Osteocyte (in vitro differentiated cells): ENCODE data around the gene ADCY4. TPM values are rescaled to one million over a fixed set of nuclear protein-coding genes. Genes with fewer than 3 reads are reported as not detected.
"Not testable (repeated sequence)": the region's sequence is repeated elsewhere in the genome, so short reads cannot be mapped to it uniquely, and the experiment has no call there.

Source experiments
- DNase-seq: peaks from one replicate; pipeline ENCODE4 v3.0.0; 2021; ENCODE audit warnings: mixed read lengths; ENCODE audit not compliant: unreplicated experiment; ENCODE audit errors: extremely low spot score
- H3K27ac Mint-ChIP-seq: one replicate; pipeline ENCODE4 v1.8.0; 2021; ENCODE audit warnings: mild to moderate bottlenecking, mixed read lengths; ENCODE audit not compliant: unreplicated experiment
- H3K27me3 Mint-ChIP-seq: one replicate; pipeline ENCODE4 v1.8.0; 2021; ENCODE audit warnings: mixed read lengths; ENCODE audit not compliant: unreplicated experiment
- H3K36me3 Mint-ChIP-seq: one replicate; pipeline ENCODE4 v1.8.0; 2021; ENCODE audit warnings: mixed read lengths; ENCODE audit not compliant: unreplicated experiment
- H3K4me1 Mint-ChIP-seq: one replicate; pipeline ENCODE4 v1.8.0; 2021; ENCODE audit warnings: mixed read lengths; ENCODE audit not compliant: unreplicated experiment
- H3K4me3 Mint-ChIP-seq: one replicate; pipeline ENCODE4 v1.8.0; 2021; ENCODE audit warnings: mild to moderate bottlenecking, moderate library complexity, mixed read lengths; ENCODE audit not compliant: unreplicated experiment
- H3K9me3 Mint-ChIP-seq: one replicate; pipeline ENCODE4 v1.8.0; 2021; ENCODE audit warnings: mixed read lengths; ENCODE audit not compliant: unreplicated experiment
- total RNA-seq: library from RNA; stranded (reverse); gene quantifications from 2 replicates; pipeline ENCODE4 v1.2.1, GENCODE V29; 2021
- TF ChIP-seq, protein P1 (sequence below): fragments of 200-600 bp; sonication (generic); IDR thresholded peaks from 2 replicates; pipeline ENCODE4 v1.5.0; 2021; ENCODE audit warnings: antibody characterized with exemption, mild to moderate bottlenecking, moderate library complexity

The ADCY4 gene
- total RNA-seq, 1 donor from 2014 or later, result 25.3 TPM

DNA sequence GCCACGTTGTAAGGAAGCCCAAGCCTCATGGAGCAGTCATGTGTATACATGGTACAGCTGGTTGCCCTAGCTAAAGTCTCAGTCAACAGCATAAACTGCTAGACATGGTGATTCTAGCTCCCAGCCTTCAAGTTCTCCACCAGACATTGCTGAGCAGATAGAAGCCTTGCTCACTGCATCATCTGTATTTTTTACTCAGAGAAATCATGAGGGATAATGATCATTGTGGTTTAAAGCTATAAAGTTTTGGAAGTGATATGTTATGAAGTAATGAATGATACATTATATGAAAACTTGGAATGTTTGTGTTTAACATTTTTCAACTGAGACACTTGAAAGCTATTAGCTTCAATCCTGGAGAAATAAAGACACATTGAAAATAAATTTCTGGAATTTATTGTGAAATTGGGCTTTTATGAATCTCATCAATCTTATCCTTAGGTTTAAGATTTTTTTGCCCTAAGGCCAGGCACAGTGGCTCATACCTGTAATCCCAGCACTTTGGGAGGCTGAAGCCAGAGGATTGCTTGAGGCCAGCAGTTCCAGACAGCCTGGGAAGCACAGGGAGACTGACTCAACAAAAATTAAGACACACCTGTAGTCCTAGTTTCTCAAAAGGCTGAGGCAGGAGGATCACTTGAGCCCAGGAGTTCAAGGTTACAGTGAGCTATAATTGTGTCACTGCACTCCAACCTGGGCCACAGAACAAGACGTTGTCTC lies 27.5 kb upstream of the ADCY4 start:
- no peaks in the 10 kb centered on the region for H3K9me3 Mint-ChIP-seq
- TF ChIP-seq, protein P1, sequence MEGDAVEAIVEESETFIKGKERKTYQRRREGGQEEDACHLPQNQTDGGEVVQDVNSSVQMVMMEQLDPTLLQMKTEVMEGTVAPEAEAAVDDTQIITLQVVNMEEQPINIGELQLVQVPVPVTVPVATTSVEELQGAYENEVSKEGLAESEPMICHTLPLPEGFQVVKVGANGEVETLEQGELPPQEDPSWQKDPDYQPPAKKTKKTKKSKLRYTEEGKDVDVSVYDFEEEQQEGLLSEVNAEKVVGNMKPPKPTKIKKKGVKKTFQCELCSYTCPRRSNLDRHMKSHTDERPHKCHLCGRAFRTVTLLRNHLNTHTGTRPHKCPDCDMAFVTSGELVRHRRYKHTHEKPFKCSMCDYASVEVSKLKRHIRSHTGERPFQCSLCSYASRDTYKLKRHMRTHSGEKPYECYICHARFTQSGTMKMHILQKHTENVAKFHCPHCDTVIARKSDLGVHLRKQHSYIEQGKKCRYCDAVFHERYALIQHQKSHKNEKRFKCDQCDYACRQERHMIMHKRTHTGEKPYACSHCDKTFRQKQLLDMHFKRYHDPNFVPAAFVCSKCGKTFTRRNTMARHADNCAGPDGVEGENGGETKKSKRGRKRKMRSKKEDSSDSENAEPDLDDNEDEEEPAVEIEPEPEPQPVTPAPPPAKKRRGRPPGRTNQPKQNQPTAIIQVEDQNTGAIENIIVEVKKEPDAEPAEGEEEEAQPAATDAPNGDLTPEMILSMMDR, result no peak
- H3K4me3 Mint-ChIP-seq, result no peak overlapping the region
- H3K36me3 Mint-ChIP-seq, result no peaks in the 10 kb centered on the region
- no peak overlapping the region for H3K27ac Mint-ChIP-seq
- DNase-seq, result no peak
- H3K4me1 Mint-ChIP-seq, result peaks cover 18% of the 10 kb centered on the region
- no peaks in the 10 kb centered on the region for H3K27me3 Mint-ChIP-seq

DNA sequence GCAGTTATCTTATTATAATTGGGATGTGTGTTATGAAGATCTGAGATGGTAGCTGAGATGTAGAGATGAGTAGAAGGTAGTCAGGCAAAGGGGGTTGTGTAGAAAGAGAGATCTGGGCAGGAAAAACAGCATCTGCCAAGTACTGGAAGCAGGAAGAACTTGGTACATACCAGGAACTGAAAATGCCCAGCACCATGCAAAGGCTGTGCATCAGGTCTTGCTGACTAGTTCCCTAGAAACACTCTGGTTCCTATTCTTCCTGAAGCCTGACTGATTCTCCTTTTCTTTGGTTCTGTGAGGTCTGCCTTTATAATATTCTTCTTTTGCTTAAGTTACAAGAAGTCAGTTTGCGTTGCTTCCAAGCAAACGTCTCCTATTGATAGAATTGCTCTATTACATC lies 26.5 kb upstream of the ADCY4 start:
- no peak overlapping the region for H3K27ac Mint-ChIP-seq
- H3K27me3 Mint-ChIP-seq, result no peaks in the 10 kb centered on the region
- TF ChIP-seq, protein P1, result no peak
- no peak overlapping the region for H3K4me3 Mint-ChIP-seq
- no peak for DNase-seq
- no peaks in the 10 kb centered on the region for H3K9me3 Mint-ChIP-seq
- peaks cover 15% of the 10 kb centered on the region for H3K4me1 Mint-ChIP-seq
- H3K36me3 Mint-ChIP-seq, result no peaks in the 10 kb centered on the region

DNA sequence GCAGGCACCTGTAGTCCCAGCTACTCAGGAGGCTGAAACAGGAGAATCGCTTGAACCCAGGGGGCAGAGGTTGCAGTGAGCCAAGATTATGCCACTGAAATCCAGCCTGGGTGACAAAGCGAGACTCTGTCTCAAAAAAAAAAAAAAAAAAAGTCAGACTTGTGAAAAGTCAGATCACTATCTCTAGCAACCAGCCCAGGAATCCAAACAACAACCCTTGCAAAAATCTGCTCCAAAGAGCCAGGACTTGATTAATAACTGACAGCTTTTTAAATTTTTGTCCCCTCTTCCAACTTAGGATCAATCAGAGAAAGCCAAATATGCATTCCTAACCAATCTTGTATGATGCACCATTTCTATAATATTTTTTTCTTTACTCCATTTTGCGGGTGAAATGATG lies 25.4 kb upstream of the ADCY4 start:
- DNase-seq, result no peak
- Mint-ChIP-seq H3K27ac (no peak overlapping the region), H3K9me3 (no peaks in the 10 kb centered on the region), H3K27me3 (no peaks in the 10 kb centered on the region), H3K4me1 (peaks cover 5% of the 10 kb centered on the region), H3K4me3 (no peak overlapping the region), H3K36me3 (no peaks in the 10 kb centered on the region)
- TF ChIP-seq, protein P1, result no peak

DNA sequence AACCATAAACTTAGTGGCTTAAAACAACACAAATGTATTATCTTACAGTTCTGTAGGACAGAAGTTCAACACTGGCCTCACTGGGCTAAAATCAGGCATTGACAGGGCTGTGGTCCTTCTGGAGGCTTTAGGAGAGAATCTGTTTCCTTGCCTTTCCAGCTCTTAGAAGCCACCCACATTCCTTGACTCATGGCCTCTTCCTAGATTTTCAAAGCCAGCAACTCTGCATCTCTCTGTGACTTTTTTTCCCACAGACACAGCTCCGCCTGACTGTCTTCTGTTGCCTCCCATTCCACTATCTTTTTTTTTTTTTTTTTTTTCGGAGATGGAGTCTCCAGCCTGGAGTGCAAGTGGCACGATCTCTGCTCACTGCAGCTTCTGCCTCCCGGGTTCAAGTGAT lies 21.3 kb upstream of the ADCY4 start:
- no peaks in the 10 kb centered on the region for H3K36me3 Mint-ChIP-seq
- H3K9me3 Mint-ChIP-seq, result no peaks in the 10 kb centered on the region
- no peak overlapping the region for H3K4me3 Mint-ChIP-seq
- TF ChIP-seq, protein P1, result no peak
- DNase-seq, result no peak
- H3K27me3 Mint-ChIP-seq, result peaks cover 29% of the 10 kb centered on the region
- H3K4me1 Mint-ChIP-seq, result peaks cover 12% of the 10 kb centered on the region
- H3K27ac Mint-ChIP-seq, result no peak overlapping the region

DNA sequence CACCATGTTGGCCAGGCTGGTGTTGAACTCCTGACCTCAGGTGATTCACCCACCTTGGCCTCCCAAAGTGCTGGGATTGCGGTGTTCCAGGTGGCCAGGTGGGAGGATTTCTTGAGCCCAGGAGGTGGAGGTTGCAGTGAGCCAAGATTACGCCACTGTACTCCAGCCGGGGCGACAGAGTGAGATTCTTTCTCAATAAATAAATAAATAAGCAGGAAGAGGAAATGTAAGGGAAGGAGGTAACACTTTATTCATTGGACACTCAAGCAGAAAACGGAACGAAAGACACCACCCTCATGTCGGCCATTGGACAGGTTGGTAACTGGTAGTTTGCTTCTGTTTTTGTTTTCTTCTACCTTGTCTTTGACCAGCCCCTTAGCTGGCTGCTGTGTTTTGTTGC lies 20.1 kb upstream of the ADCY4 start:
- Mint-ChIP-seq H3K36me3 (no peaks in the 10 kb centered on the region), H3K9me3 (no peaks in the 10 kb centered on the region), H3K4me3 (no peak overlapping the region), H3K27ac (no peak overlapping the region), H3K27me3 (peaks cover 40% of the 10 kb centered on the region), H3K4me1 (peaks cover 12% of the 10 kb centered on the region)
- TF ChIP-seq, protein P1, result no peak
- no peak for DNase-seq

DNA sequence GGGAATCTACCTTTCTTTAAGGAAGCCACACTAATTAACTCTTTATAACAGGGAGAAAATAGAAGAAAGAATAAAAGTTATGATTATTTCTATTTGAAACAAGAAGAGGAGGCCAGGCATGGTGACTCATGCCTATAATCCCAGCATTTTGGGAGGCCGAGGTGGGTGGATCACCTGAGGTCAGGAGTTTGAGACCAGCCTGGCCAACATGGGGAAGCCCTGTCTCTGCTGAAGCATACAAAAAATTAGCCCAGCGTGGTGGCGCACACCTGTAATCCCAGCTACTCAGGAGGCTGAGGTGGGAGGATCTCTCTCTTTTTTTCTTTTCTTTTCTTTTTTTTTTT lies 19.6 kb upstream of the ADCY4 start:
- Mint-ChIP-seq H3K4me1 (peaks cover 15% of the 10 kb centered on the region), H3K27ac (peak overlapping the region; percentile 14), H3K27me3 (peaks cover 45% of the 10 kb centered on the region)
- not testable (repeated sequence) for DNase-seq, H3K36me3 Mint-ChIP-seq, H3K9me3 Mint-ChIP-seq, H3K4me3 Mint-ChIP-seq
